HG03457 (cell line): ENCODE data around the gene VRTN.

ENCODE experiments used
- ATAC-seq: cut with Tn5 transposase; IDR thresholded peaks from one replicate; pipeline ENCODE4 v1.9.1; 2021; ENCODE audit warnings: moderate number of reproducible peaks; ENCODE audit not compliant: unreplicated experiment

Gene VRTN

DNA sequence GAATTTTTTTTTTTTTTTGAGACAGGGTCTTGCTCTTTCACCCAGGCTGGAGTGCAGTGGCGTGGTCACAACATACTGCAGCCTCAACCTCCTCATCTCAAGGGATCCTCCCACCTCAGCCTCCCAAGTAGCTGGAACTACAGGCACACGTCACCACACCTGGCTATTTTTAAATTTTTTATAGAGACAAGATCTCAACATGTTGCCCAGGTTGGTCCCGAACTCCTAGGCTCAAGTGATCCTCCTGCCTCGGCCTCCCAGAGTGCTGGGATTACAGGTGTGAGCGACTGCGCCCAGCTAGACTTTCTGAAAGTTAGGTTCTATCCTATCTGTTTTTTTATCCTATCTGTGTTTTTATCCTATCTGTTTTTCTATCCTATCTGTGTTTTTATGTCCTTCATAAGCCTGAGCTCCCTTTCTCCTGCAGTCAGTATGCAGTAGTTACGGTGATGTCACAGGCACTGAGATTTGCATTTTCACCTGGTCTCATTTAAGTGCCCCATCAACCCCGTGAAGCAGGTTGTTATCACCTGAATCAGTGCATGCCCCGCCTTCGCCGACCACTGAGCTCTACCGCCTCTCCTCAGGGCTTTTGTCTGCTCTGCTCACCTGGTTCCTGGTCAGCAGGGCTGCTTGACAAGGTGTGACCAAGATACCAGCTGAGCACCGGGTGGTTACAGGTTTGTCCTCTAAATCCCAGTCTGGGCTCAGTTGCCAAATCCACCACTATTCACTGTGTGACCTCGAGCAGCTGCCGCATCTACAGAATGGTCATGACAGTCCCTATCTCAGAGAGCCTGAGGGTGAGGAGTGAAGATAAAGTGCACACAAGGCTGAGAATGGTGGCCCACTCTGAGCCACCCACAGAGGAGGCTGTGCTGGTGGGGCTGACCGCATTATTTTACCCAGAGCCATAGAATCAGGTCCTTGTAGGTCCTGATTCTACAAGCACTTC, 44.6 kb downstream of the VRTN start:
- ATAC-seq = no peak

DNA sequence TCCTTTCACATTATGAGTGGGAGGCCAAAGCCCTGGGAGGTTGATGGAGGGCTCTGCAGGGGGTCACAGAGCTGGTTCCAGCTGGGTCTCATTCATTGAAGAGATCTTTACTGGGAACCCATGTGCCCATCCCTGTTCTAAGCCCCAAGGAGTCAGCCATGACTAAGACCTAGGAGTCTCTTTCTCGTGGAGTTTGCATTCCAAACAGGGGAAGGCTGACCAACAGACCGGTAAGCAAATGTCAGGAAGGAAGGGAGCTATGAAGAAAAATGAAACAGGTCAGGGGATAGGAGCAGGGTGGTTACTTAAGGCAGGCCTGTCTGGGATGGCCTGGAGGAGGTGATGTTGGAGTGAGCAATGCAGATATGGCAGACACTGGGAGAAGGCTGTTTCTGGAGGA, 46.3 kb downstream of the VRTN start:
- ATAC-seq = no peak

DNA sequence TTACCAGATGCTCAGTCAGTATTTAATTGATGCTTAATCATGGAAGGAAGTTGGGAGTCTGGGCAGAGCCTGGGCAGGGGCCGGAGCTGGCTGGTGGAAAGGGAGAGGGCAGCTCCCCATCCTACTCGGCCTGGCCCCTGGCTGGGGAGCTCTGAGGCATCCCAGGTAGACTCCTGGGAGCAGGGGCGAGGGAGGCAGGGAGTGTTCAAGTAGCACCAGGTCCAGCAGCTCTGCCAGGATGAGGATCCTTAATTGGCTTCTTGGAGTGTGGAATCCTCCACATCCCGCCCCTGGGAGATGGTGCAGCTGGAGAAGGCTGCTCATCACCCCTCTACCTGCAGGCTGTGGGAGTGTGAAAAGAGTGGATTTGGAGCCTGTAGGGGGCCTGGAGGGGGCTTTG, 46.8 kb downstream of the VRTN start:
- ATAC-seq = no peak

DNA sequence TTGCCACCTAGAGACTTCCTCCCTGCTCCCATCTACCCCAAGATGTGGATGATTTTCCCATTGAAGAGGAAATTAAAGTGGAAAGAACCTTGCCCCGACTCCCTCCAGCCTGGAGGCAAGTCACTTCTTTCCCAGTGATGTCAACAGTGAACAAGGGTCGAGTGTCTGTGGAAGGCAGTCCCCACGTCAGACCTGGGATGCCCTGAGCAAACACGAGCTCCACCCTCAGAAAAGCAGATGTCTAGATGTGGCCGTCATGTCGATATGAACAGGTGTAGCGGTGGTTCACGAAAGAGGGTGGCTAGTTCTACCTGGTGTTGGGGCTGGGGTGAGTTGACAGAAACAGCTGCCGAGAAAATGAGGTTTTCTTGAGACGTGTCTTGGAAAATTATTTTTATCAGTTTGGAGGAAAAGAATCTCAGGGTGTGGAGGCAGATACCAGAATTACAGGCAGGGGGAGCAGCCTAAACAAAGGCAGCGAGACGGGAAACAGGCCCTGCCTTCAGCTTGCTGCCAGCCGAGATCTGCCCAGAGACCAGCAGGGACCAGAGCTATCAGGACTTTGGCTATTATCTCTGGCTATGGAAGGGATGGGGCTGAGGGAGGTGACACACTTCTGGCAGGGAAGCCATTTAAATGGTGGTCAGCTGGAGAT, 51.9 kb downstream of the VRTN start:
- no peak for ATAC-seq

DNA sequence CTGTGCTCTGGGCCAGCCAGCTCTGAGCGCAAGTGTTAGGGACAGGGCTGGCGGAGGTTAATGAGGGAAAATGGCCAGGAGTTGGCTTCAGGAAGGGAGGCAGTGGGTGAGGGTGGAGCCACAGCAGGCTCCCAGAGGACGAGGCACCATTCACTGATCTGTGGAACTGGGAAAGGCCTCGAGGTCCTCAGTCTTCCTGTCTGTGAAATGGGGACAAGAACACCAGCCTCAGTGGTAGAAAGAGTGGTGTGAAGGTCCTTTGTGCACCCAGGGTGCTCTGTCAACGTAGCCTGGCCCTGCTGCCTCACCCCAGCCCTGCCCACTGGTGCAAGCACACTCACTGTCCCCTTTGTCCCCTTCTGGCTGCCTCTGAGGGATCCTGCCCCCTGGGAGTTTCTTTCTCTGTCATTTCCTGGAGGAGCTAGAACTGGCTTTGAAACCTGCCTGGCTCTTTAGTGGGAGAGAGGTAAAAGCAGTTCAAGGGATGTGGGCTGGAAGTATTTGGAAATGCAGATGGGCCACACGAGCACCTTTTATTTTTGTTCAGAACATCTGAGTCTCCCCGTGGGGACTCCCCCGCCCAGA, 52.7 kb downstream of the VRTN start:
- no peak for ATAC-seq

DNA sequence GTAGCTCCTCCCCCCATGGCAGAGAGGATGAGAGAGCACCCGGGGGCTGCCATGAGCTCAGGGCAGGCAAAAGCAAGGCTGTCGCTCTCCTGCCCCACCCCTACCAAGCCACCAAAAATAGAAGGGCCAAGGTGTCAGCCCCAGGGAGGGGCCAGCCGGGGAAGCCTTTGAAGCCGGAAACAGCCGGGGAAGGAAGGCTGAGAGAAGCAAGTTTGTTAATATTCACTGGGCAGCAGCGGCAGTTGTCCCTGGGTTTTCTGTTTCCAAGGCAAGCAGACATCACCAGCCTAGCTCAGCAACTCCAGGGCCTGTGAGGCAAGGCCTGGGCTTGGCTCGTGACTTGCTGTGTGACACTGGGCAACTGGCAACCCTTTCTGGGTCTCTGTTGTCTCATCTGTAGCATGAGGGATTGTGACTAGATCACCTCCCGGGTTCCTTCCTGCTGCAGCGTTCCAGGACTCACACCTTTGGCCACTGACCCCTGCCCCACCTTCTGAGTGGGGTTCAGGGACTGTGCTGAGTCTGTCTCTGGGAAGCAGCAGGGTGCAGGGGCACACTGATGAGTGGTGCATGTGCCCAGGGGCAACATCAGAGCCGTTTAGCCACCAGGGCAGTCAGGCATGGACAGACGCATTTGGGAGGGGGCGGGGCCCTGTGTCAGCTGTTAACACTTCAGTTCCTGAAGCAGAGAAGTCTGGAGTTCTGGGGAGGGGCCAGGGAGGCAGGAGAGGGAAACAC, 53.4 kb downstream of the VRTN start:
- no peak for ATAC-seq

DNA sequence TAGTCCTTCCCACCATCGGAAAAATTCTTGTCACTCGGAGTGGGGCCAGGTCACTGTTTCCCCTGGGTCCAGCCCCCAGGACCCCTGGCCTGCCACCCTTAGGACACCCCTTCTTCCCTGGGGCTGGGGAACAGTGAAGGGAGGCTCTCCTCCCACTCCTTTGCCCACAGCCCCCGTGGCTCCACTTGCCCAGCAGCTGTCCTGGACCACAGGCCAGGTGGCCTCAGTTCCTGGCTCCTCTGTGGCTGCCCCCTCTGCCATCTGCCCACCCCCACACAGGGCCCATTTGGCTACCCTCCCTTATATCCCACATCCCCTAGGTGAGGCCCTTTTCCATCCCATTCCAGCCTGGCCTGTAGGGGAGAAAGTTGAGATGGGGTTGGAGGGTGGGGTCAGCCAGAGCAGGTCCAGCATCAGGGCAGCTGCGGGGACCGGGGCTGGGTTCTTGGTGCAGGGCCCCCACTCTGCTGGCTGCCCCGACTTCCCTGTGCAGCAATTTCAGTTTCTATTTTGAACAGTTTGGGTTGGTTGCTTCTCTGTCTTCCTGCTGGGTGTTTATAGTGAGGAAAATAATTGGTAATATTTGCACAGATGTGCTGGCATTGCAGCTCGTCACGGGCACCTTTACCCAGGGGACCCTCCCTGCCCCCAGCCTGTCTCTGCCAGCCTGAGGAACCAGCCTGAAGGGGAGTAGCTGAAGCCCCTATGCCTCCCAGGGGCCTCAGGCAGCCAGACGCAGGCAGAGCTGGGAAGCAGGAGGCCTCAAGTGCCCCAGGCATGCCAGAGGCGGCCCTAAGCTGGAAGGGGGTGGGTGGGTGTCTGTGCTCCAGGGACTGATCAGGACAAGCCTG, 54.4 kb downstream of the VRTN start:
- no peak for ATAC-seq

DNA sequence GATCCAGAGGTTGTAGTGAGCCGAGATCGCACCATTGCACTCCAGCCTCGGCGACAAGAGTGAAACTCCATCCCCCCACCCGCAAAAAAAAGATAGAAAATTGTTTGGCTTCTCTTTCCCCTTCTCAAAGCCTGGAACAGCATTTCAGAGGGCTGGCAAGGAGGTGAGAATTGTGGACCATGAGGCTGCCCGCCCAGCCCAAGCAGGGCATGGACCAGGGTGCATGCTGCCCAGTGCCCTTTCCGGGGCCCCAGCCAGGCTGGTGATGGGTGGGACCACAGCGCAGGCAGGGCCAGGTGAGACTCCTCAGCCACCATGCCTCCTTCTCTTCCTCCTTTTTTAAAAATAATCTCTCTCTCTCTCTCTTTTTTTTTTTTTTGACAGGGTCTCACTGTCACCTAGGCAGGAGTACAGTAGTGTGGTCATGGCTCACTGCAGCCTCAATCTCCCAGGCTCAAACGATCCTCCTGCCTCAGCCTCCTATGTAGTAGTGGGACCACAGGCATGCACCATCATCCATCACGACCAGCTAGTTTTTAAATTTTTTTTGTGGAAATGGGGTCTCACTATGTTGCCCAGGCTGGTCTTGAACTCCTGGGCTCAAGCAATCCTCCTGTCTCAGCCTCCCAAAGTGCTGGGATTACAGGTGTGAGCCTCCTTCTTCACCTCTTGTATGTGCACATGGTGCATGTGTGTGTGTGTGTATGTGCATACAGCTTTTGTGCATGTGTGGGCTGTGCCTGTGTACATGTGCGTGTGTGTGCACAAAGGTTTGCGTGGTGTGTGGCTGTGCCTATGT, 55.5 kb downstream of the VRTN start:
- no peak for ATAC-seq

DNA sequence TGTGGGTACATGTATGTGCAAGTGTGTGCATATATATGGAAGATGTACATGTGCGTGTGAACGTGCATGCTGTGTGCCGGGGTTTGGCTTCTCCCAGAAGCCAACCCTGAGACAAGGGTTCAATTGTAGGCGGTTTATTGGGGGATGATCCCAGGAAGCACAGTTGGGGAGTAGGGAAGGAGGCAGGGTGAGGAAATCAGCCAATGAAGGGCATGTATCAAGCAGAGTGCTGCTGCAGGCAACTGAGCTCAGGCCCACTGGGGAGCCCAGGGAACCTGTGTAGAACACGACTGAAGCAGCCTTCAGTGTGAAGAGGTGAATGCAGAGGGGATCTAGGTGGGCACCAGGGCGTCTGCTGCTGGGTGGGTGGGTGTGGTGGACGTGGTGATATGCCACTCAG, 56.2 kb downstream of the VRTN start:
- no peak for ATAC-seq

DNA sequence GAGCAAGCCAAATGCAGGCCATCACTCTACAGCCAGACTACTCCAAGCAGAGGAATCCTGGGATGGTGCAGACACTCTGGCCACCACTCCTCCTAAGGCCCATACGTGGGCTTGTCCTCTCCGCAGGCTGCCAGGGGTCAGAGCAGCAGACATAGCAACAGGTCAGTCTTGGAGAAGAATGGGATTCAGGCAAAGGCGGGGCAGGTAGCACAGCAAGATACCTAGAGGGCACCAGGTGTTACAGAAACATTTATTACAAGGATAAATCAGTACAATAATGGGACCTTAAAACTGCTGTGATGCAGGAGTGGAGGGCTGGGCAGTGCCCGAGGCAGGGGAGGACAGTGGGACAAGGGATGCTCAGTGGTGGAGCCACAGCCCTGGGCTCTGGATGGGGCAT, 57.4 kb downstream of the VRTN start:
- ATAC-seq = no peak

DNA sequence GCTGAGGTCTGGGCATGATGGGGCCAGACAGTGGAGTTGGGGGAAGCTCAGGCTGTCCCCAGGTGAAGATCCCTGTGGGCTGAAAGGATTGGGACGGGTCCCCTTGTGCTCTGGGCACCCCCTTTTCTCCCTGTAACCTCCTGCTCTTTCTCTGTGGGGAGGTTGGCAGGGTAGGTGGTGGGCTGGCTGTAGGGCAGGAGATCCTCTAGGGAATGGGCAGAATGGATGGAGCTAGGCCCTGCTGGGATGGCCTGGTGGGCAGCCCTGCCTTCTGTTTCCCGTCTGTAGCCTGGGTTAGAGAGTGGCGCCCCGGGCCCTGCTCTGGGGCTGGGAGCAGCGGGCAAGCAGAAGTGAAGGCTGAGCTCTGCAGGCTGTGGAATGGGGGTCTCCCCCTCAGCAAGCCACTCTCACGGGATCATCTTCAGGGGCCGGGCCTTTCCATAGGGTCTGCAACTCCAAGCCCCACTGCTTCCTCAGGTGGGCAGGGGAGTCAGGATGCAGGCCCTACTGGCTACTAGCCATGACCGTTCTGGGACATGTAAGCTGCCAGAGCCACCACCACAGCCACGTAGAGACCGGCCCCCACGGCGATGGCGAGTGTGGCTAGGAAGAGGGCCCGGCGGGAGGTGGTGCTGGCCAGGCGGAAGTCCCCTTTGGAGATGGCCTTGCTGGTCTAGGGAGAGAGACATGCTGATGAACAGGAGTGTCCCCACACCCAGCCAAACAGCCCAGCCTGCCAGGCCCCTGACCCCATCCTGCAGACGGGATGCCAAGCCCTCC, 58.9 kb downstream of the VRTN start:
- ATAC-seq = no peak

DNA sequence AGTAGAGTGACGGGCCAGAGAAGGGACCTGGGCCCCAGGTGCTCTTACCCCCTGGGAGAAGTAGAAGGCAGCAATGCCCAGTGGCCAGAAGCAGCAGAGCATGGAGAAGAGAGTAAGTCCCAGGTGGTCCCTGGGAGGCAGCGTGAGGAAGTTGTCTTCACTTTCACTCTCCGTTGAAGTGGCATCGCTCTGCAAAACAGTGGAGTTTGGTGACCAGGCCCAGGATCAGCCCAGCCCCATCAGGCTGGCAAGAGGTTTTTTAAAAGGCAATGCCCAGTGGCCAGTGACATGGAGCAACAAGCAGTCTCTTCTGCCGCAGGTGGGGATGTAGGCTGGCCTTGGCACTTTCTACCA, 59.5 kb downstream of the VRTN start:
- no peak for ATAC-seq

DNA sequence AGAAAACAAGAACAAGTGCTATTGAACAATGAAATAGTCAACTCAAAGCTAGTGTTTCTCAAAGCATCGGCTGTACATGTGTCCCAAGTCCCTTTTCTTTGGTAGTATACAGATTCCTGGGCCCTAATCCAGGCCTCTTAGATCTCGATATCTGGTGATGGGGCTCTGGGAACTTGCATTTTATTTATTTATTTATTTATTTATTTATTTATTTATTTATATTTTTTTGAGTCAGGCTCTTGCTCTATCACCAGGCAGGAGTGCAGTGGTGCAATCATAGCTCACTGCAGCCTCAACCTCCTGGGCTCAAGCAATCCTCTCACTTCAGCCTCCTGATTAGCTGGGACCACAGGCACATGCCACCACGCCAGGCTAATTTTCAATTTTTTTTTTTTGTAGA, 60.6 kb downstream of the VRTN start:
- no peak for ATAC-seq

DNA sequence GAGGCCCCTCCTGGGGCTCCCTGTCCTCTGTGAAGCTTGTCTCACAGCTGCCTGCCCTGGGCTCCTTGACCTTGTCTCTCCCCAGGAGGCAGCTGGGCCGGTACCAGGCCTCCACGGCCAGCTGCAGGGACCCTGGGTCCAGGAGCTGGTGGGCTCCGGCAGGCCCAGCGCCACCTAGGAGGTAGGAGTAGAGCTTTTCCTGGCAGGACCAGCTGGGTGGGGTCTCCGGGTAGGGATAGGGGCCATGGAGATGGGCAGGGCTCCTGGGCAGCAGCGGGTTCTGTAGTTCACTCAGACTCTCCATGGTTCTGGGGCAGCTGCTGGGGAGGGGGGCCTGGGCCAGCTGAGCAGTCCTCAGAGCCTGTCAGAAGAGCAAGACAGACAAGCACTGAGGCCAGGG, 61.2 kb downstream of the VRTN start:
- no peak for ATAC-seq
